Gastroesophageal sphincter (tissue), 3 donors: Measurements from ENCODE around the gene NEU3.
"Not testable (repeated sequence)": the region's sequence is repeated elsewhere in the genome, so short reads cannot be mapped to it uniquely, and the experiment has no call there.

ENCODE experiments used
- CTCF ChIP-seq, 4 experiments: fragments of 200-600 bp in 2 of 4; fragments of 450-650 bp in 2 of 4; sonication (generic) in 1 of 4; IDR thresholded peaks; one replicate each; pipeline ENCODE4 v1.5.1; 2017 to 2019; ENCODE audit warnings: antibody characterized with exemption in 4 of 4, mild to moderate bottlenecking in 2 of 4, moderate library complexity in 2 of 4
- POLR2A ChIP-seq, 2 donors: fragments of 450-650 bp; IDR thresholded peaks; one replicate each; pipeline ENCODE4 v1.6.1; 2017; ENCODE audit warnings: antibody characterized with exemption in 2 of 2, mild to moderate bottlenecking in 2 of 2, moderate library complexity in 1 of 2
- POLR2AphosphoS5 ChIP-seq: sonication (generic); formaldehyde crosslinking; IDR thresholded peaks from one replicate; pipeline ENCODE4 v1.6.1; 2017; ENCODE audit warnings: antibody characterized with exemption

GRCh38 chr11:74990150-74990549, 1.4 kb downstream of the NEU3 start:
- not testable (repeated sequence) for TF ChIP-seq CTCF (IDR thresholded peaks at IDR 0.05); POLR2A (IDR thresholded peaks at IDR 0.05); POLR2AphosphoS5
